PC-9 (cell line): Measurements from ENCODE around the gene COL27A1.

Experiments used
- EZH2 ChIP-seq: fragments of 200-600 bp; sonication (generic); IDR thresholded peaks from 2 replicates; pipeline ENCODE4 v1.8.0; 2017; ENCODE audit warnings: antibody characterized with exemption, low read depth
- TF ChIP-seq, protein P1 (sequence below): fragments of 200-600 bp; sonication (generic); conservative IDR thresholded peaks from 2 replicates; pipeline ENCODE4 v1.6.1; 2017; ENCODE audit warnings: mixed run types, antibody characterized with exemption, mild to moderate bottlenecking, moderate library complexity

DNA sequence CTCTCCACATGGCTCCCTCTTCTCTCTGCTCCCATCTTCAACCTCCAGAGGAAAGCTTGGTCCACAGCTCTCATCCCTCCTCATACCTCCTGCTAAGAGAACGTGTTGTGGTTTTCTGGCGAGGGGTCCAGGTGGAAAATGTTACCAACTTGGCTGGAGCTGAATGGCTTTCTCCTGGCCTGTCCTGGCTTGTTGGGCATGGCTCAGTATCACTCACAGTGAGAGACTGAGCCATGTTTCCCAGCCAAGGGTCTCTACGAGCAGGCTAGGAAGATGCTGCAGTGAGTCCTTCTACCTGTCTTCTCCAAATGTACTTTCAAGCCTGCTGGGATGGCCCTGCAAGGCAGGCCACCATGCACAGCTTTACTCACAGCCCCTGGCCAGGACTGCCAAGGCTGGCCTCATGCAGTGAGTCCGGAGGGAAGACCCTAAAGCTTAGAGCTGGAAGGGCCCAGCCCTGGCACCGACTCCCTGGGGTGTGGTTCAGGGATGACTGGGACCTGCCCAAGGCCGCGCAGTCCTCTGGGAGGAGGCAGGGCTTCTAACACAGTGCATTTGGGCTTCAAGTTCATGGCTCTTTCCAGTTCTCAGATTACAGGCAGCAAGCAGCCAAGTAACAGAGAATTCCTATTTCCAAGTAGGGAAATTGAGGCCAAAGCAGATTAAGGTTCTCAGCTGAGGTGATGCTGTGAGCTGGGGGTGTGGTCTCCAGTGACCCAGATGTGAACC, 59.5 kb downstream of the COL27A1 start:
- TF ChIP-seq, protein P1, sequence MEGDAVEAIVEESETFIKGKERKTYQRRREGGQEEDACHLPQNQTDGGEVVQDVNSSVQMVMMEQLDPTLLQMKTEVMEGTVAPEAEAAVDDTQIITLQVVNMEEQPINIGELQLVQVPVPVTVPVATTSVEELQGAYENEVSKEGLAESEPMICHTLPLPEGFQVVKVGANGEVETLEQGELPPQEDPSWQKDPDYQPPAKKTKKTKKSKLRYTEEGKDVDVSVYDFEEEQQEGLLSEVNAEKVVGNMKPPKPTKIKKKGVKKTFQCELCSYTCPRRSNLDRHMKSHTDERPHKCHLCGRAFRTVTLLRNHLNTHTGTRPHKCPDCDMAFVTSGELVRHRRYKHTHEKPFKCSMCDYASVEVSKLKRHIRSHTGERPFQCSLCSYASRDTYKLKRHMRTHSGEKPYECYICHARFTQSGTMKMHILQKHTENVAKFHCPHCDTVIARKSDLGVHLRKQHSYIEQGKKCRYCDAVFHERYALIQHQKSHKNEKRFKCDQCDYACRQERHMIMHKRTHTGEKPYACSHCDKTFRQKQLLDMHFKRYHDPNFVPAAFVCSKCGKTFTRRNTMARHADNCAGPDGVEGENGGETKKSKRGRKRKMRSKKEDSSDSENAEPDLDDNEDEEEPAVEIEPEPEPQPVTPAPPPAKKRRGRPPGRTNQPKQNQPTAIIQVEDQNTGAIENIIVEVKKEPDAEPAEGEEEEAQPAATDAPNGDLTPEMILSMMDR = no peak
- no peak for TF ChIP-seq EZH2
